Prostate gland (tissue), 2 donors: ENCODE results near the gene EIF5B. TPM values are rescaled to one million over a fixed set of nuclear protein-coding genes. Genes with fewer than 3 reads are reported as not detected.

Source experiments
- DNase-seq: peaks from one replicate; pipeline ENCODE4 v3.0.0-alpha.2; 2019; ENCODE audit warnings: low spot score
- H3K27ac ChIP-seq, 2 donors: fragments of 200-600 bp; sonication (generic); 2 replicates each; pipeline ENCODE4 v1.5.1; 2017 to 2019
- H3K27me3 ChIP-seq: fragments of 200-600 bp; sonication (generic); replicated peaks from 2 replicates; pipeline ENCODE4 v1.5.1; 2019; ENCODE audit not compliant: insufficient read depth
- H3K36me3 ChIP-seq, 2 donors: fragments of 200-600 bp; sonication (generic); 1 replicate in 1 of 2; 2 replicates in 1 of 2; pipeline versions ENCODE4 v1.5.1 to v1.8.1; 2017 to 2019
- H3K4me1 ChIP-seq: fragments of 200-600 bp; sonication (generic); replicated peaks from 2 replicates; pipeline ENCODE4 v1.5.1; 2019
- H3K4me3 ChIP-seq, 2 donors: fragments of 200-600 bp; sonication (generic); 2 replicates each; pipeline ENCODE4 v1.5.1; 2017 to 2019
- H3K9me3 ChIP-seq: fragments of 200-600 bp; sonication (generic); 2 replicates; pipeline ENCODE4 v1.5.1; 2017
- CTCF ChIP-seq, 4 experiments: fragments of 200-600 bp in 2 of 4; fragments of 450-650 bp in 2 of 4; sonication (generic) in 2 of 4; IDR thresholded peaks; 1 replicate in 3 of 4; 2 replicates in 1 of 4; pipeline ENCODE4 v1.5.1; 2016 to 2019; ENCODE audit warnings: antibody characterized with exemption in 4 of 4, mild to moderate bottlenecking in 2 of 4, moderate library complexity in 2 of 4
- POLR2A ChIP-seq: fragments of 450-650 bp; IDR thresholded peaks from one replicate; pipeline ENCODE4 v1.6.1; 2016; ENCODE audit warnings: antibody characterized with exemption, mild to moderate bottlenecking
- POLR2AphosphoS5 ChIP-seq: sonication (generic); formaldehyde crosslinking; IDR thresholded peaks from one replicate; pipeline ENCODE4 v1.6.1; 2017; ENCODE audit warnings: antibody characterized with exemption
- whole genome bisulfite sequencing: methylation state at CpG from one replicate; pipeline ENCODE4 v1.1.5; 2018; 5-methylcytosine and 5-hydroxymethylcytosine counted together
- intact Hi-C: fragments of 100-400 bp; cut with DNase I; formaldehyde crosslinking; loops from one replicate; pipeline ENCODE4 v1.14.2; 2022
- total RNA-seq, 2 donors: library from RNA; depleted of rRNA; stranded (reverse); fragments of >200 nt; gene quantifications; one replicate each; pipeline ENCODE4 v1.1.0, GENCODE V29; 2016

EIF5B gene
- total RNA-seq, 2 donors from 2014 or later = 24.0 to 40.5 TPM

GRCh38 chr2:99374747-99375146, 37.6 kb downstream of the EIF5B start:
- Histone ChIP-seq H3K36me3 (no peaks in the 10 kb centered on the region), H3K4me1 (no peaks in the 10 kb centered on the region), H3K27me3 (no peaks in the 10 kb centered on the region), H3K27ac (no peak overlapping the region), H3K4me3 (no peak overlapping the region), H3K9me3 (no peaks in the 10 kb centered on the region)
- DNase-seq = no peak
- intact Hi-C loops = no loop called here
- TF ChIP-seq POLR2AphosphoS5 (no peak), CTCF (IDR thresholded peaks at IDR 0.05) (no peak), POLR2A (no peak)

- 91% methylated on average over 7 of the region's 7 CpGs for WGBS
- no peaks in the 10 kb centered on the region for H3K27me3 ChIP-seq
These were observed 39.2 kb downstream of the EIF5B start for GRCh38 chr2:99376254-99376864.

GRCh38 chr2:99377879-99378278, 40.7 kb downstream of the EIF5B start:
- 92% methylated on average over 1 of the region's 1 CpG for WGBS
- H3K27ac ChIP-seq = no peak overlapping the region
- TF ChIP-seq CTCF (IDR thresholded peaks at IDR 0.05) = no peak
- TF ChIP-seq POLR2A = no peak
- no peak for TF ChIP-seq POLR2AphosphoS5

More at GRCh38 chr2:99376254-99376864, 39.2 kb downstream of the EIF5B start:
- no peak overlapping the region for H3K27ac ChIP-seq
- no peaks in the 10 kb centered on the region for H3K4me1 ChIP-seq
- H3K4me3 ChIP-seq = no peak overlapping the region
- no peak for DNase-seq
- no peaks in the 10 kb centered on the region for H3K9me3 ChIP-seq
- no peaks in the 10 kb centered on the region for H3K36me3 ChIP-seq
- TF ChIP-seq POLR2AphosphoS5 (no peak), CTCF (IDR thresholded peaks at IDR 0.05) (no peak), POLR2A (no peak)
- intact Hi-C loops = no loop called here

GRCh38 chr2:99380376-99381010, 43.3 kb downstream of the EIF5B start:
- H3K9me3 ChIP-seq = no peaks in the 10 kb centered on the region
- intact Hi-C loops = no loop called here
- 91% methylated on average over 3 of the region's 3 CpGs for WGBS
- H3K27ac ChIP-seq = no peak overlapping the region
- no peaks in the 10 kb centered on the region for H3K27me3 ChIP-seq
- DNase-seq = no peak
- no peaks in the 10 kb centered on the region for H3K4me1 ChIP-seq
- no peaks in the 10 kb centered on the region for H3K36me3 ChIP-seq
- TF ChIP-seq CTCF (IDR thresholded peaks at IDR 0.05) (no peak), POLR2AphosphoS5 (no peak), POLR2A (no peak)
- H3K4me3 ChIP-seq = no peak overlapping the region

More at GRCh38 chr2:99377879-99378278, 40.7 kb downstream of the EIF5B start:
- no peak overlapping the region for H3K4me3 ChIP-seq
- no peaks in the 10 kb centered on the region for H3K27me3 ChIP-seq
- no peaks in the 10 kb centered on the region for H3K4me1 ChIP-seq
- intact Hi-C loops = no loop called here
- no peak for DNase-seq
- no peaks in the 10 kb centered on the region for H3K9me3 ChIP-seq
- no peaks in the 10 kb centered on the region for H3K36me3 ChIP-seq

GRCh38 chr2:99382143-99382542, 45.0 kb downstream of the EIF5B start:
- H3K9me3 ChIP-seq = no peaks in the 10 kb centered on the region
- H3K4me3 ChIP-seq = no peak overlapping the region
- no peak for DNase-seq
- intact Hi-C loops = no loop called here
- TF ChIP-seq POLR2A = no peak
- no peak for TF ChIP-seq POLR2AphosphoS5
- TF ChIP-seq CTCF (IDR thresholded peaks at IDR 0.05) = no peak
- H3K36me3 ChIP-seq = no peaks in the 10 kb centered on the region
- no peak overlapping the region for H3K27ac ChIP-seq
- no peaks in the 10 kb centered on the region for H3K27me3 ChIP-seq
- WGBS = 82% methylated on average over 2 of the region's 2 CpGs
- H3K4me1 ChIP-seq = no peaks in the 10 kb centered on the region
